Body of pancreas (tissue), 4 donors: ENCODE measurements around the gene WNT6. TPM values are rescaled to one million over a fixed set of nuclear protein-coding genes. Genes with fewer than 3 reads are reported as not detected.

Source experiments
- ATAC-seq: fragments of 150-250 bp; one replicate; pipeline ENCODE4 v1.9.1; 2016
- DNase-seq, 4 donors: peaks; one replicate each; pipeline ENCODE4 v3.0.0-alpha.2; 2019
- H3K27ac ChIP-seq, 4 donors: fragments of 200-600 bp; sonication (generic); 1 replicate in 3 of 4; 2 replicates in 1 of 4; pipeline versions ENCODE4 v1.5.1 to v1.6.1; 2016 to 2019; ENCODE audit warnings: mild to moderate bottlenecking in 1 of 4, mixed read lengths in 1 of 4, moderate library complexity in 1 of 4
- H3K27me3 ChIP-seq, 2 donors: fragments of 200-600 bp; sonication (generic); one replicate each; pipeline ENCODE4 v1.6.0; 2016; ENCODE audit warnings: mild to moderate bottlenecking in 1 of 2
- H3K36me3 ChIP-seq, 2 donors: fragments of 200-600 bp; sonication (generic); replicated peaks in 1 of 2; 2 replicates each; pipeline ENCODE4 v1.5.1; 2016; ENCODE audit warnings: low read depth in 2 of 2; ENCODE audit not compliant: insufficient read depth in 1 of 2
- H3K4me1 ChIP-seq: fragments of 200-600 bp; sonication (generic); one replicate; pipeline ENCODE4 v1.6.0; 2016
- H3K4me3 ChIP-seq, 2 donors: fragments of 200-600 bp; sonication (generic); 1 replicate in 1 of 2; 2 replicates in 1 of 2; pipeline ENCODE4 v1.5.1; 2016 to 2019
- H3K9me3 ChIP-seq, 3 donors: fragments of 200-600 bp; sonication (generic); 1 replicate in 2 of 3; 2 replicates in 1 of 3; pipeline ENCODE4 v1.5.1; 2016
- CTCF ChIP-seq, 7 experiments: fragments of 450-650 bp in 4 of 7; fragments of 200-600 bp in 3 of 7; sonication (generic) in 3 of 7; IDR thresholded peaks; one replicate each; pipeline ENCODE4 v1.5.1; 2016 to 2019; ENCODE audit warnings: antibody characterized with exemption in 7 of 7
- POLR2A ChIP-seq, 3 donors: fragments of 450-650 bp; IDR thresholded peaks; one replicate each; pipeline ENCODE4 v1.6.1; 2016; ENCODE audit warnings: antibody characterized with exemption in 3 of 3, mild to moderate bottlenecking in 2 of 3
- WGBS, 2 donors: methylation state at CpG; one replicate each; pipeline ENCODE4 v1.1.5; 2017; 5-methylcytosine and 5-hydroxymethylcytosine counted together
- intact Hi-C: fragments of 100-400 bp; cut with DNase I; formaldehyde crosslinking; loops from one replicate; pipeline ENCODE4 v1.15.1; 2023
- total RNA-seq, 2 donors: library from RNA; depleted of rRNA; stranded (reverse); fragments of >200 nt; gene quantifications; one replicate each; pipeline ENCODE4 v1.1.0, GENCODE V29; 2016

WNT6 gene
- total RNA-seq, 2 donors from 2014 or later: 1.0 TPM; not detected in 1

- TF ChIP-seq CTCF (IDR thresholded peaks at IDR 0.05): no peak
- TF ChIP-seq POLR2A (IDR thresholded peaks at IDR 0.05): no peak
- H3K27me3 ChIP-seq: peaks cover 0 to 19% of the 10 kb centered on the region in 2 donors
These were observed 24.9 kb downstream of the WNT6 start for GRCh38 chr2:218884519-218884918.

GRCh38 chr2:218885981-218886947 lies 26.7 kb downstream of the WNT6 start:
- TF ChIP-seq POLR2A (IDR thresholded peaks at IDR 0.05) (no peak), CTCF (IDR thresholded peaks at IDR 0.05) (no peak)
- H3K4me1 ChIP-seq: peaks cover 4% of the 10 kb centered on the region
- H3K36me3 ChIP-seq: no peaks in the 10 kb centered on the region
- H3K9me3 ChIP-seq: no peaks in the 10 kb centered on the region
- no peak for ATAC-seq
- WGBS, 2 donors: 65 to 73% methylated on average over 8 to 10 of the region's 12 CpGs
- no peak overlapping the region for H3K27ac ChIP-seq
- intact Hi-C loops: no loop called here
- H3K27me3 ChIP-seq: peaks cover 0 to 3% of the 10 kb centered on the region in 2 donors
- no peak for DNase-seq
- no peak overlapping the region for H3K4me3 ChIP-seq

More at GRCh38 chr2:218884519-218884918, 24.9 kb downstream of the WNT6 start:
- WGBS, 2 donors: 85 to 88% methylated on average over 2 of the region's 2 CpGs
- no peak overlapping the region for H3K4me3 ChIP-seq
- H3K27ac ChIP-seq: no peak overlapping the region
- DNase-seq (no peak), ATAC-seq (no peak)
- no peaks in the 10 kb centered on the region for H3K9me3 ChIP-seq
- intact Hi-C loops: no loop called here
- H3K36me3 ChIP-seq: no peaks in the 10 kb centered on the region
- peaks cover 19% of the 10 kb centered on the region for H3K4me1 ChIP-seq

GRCh38 chr2:218887079-218887478 lies 27.5 kb downstream of the WNT6 start:
- TF ChIP-seq POLR2A (IDR thresholded peaks at IDR 0.05) (no peak), CTCF (IDR thresholded peaks at IDR 0.05) (no peak)
- H3K27ac ChIP-seq: no peak overlapping the region
- DNase-seq (no peak), ATAC-seq (no peak)
- no peaks in the 10 kb centered on the region for H3K9me3 ChIP-seq
- peaks cover 4% of the 10 kb centered on the region for H3K4me1 ChIP-seq
- no peaks in the 10 kb centered on the region for H3K36me3 ChIP-seq
- H3K27me3 ChIP-seq: peaks cover 0 to 3% of the 10 kb centered on the region in 2 donors
- intact Hi-C loops: no loop called here
- 66 to 73% methylated on average over 3 of the region's 3 CpGs for WGBS, 2 donors
- no peak overlapping the region for H3K4me3 ChIP-seq

- Histone ChIP-seq H3K4me1 (peaks cover 16% of the 10 kb centered on the region), H3K9me3 (no peaks in the 10 kb centered on the region), H3K36me3 (no peaks in the 10 kb centered on the region), H3K27ac (no peak overlapping the region), H3K27me3 (no peaks in the 10 kb centered on the region), H3K4me3 (no peak overlapping the region)
- 87 to 100% methylated on average over 3 to 5 of the region's 5 CpGs for WGBS, 2 donors
- no peak for ATAC-seq
- DNase-seq: no peak
- TF ChIP-seq POLR2A (IDR thresholded peaks at IDR 0.05): no peak
- no peak for TF ChIP-seq CTCF (IDR thresholded peaks at IDR 0.05)
- intact Hi-C loops: no loop called here
These were observed 28.7 kb downstream of the WNT6 start for GRCh38 chr2:218888341-218888740.
